SK-N-SH (cell line): ENCODE data around the gene OSBP2.

Experiments
- FOSL2 ChIP-seq: IDR thresholded peaks from 2 replicates; pipeline ENCODE4 v1.4.0; 2012; ENCODE audit warnings: low read depth, mild to moderate bottlenecking, moderate library complexity, borderline replicate concordance
- JUND ChIP-seq: IDR thresholded peaks from 2 replicates; pipeline ENCODE4 v1.4.0; 2012
- MXI1 ChIP-seq: IDR thresholded peaks from 2 replicates; pipeline ENCODE4 v1.6.1; 2012; ENCODE audit warnings: mild to moderate bottlenecking, low read depth, low read length, improper control_type of control experiment
- POLR2AphosphoS5 ChIP-seq: IDR thresholded peaks from 2 replicates; pipeline ENCODE4 v1.6.1; 2012; ENCODE audit warnings: low read depth, low read length
- RAD21 ChIP-seq: IDR thresholded peaks from 2 replicates; pipeline ENCODE4 v1.6.1; 2012; ENCODE audit warnings: mild to moderate bottlenecking, low read length
- RCOR1 ChIP-seq: fragments of 150-350 bp; IDR thresholded peaks from 2 replicates; pipeline ENCODE4 v1.6.1; 2017; ENCODE audit warnings: antibody characterized with exemption, low read length
- RXRA ChIP-seq: IDR thresholded peaks from 2 replicates; pipeline ENCODE4 v1.4.0; 2012; ENCODE audit warnings: low read depth, mild to moderate bottlenecking, borderline replicate concordance
- USF1 ChIP-seq: IDR thresholded peaks from 2 replicates; pipeline ENCODE4 v1.4.0; 2012; ENCODE audit warnings: low read depth, borderline replicate concordance
- YY1 ChIP-seq: IDR thresholded peaks from 2 replicates; pipeline ENCODE4 v1.4.0; 2012; ENCODE audit warnings: low read depth, mild to moderate bottlenecking
- TF ChIP-seq, protein P1 (sequence below): fragments of 200-600 bp; sonication (generic); IDR thresholded peaks from 2 replicates; pipeline ENCODE4 v1.6.1; 2017; ENCODE audit warnings: antibody characterized with exemption, mild to moderate bottlenecking, moderate library complexity
- TF ChIP-seq, protein P2 (sequence below): IDR thresholded peaks from 2 replicates; pipeline ENCODE4; 2012
- TF ChIP-seq, protein P3 (sequence below): fragments of 150-350 bp; IDR thresholded peaks from 2 replicates; pipeline ENCODE4 v1.6.1; 2017; ENCODE audit warnings: antibody characterized with exemption, low read length, low read depth, borderline replicate concordance

DNA sequence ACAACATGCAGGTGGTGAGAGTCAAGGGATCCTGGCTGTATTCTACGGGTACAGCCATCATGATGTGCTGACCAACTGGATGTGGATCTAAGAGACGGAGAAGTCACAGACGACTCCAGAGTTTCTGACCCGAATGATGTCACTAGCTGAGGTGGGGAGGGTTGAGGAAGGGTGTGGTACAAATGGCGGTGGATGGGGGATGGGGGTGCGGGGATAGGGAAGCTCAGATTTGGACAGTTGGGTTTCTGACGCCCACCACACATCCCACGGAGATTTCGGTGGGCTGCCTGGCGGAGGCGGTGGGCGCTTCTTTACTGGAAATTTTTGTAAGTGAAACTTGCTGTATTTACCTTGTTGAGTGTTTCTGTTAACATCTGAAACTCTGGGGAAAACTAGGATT lies 126.7 kb downstream of the OSBP2 start:
- TF ChIP-seq, protein P1, sequence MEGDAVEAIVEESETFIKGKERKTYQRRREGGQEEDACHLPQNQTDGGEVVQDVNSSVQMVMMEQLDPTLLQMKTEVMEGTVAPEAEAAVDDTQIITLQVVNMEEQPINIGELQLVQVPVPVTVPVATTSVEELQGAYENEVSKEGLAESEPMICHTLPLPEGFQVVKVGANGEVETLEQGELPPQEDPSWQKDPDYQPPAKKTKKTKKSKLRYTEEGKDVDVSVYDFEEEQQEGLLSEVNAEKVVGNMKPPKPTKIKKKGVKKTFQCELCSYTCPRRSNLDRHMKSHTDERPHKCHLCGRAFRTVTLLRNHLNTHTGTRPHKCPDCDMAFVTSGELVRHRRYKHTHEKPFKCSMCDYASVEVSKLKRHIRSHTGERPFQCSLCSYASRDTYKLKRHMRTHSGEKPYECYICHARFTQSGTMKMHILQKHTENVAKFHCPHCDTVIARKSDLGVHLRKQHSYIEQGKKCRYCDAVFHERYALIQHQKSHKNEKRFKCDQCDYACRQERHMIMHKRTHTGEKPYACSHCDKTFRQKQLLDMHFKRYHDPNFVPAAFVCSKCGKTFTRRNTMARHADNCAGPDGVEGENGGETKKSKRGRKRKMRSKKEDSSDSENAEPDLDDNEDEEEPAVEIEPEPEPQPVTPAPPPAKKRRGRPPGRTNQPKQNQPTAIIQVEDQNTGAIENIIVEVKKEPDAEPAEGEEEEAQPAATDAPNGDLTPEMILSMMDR: no peak
- TF ChIP-seq RCOR1: no peak
- TF ChIP-seq MXI1: no peak
- TF ChIP-seq USF1: no peak
- TF ChIP-seq RAD21: no peak
- no peak for TF ChIP-seq JUND
- no peak for TF ChIP-seq POLR2AphosphoS5
- no peak for TF ChIP-seq RXRA
- TF ChIP-seq, protein P2, sequence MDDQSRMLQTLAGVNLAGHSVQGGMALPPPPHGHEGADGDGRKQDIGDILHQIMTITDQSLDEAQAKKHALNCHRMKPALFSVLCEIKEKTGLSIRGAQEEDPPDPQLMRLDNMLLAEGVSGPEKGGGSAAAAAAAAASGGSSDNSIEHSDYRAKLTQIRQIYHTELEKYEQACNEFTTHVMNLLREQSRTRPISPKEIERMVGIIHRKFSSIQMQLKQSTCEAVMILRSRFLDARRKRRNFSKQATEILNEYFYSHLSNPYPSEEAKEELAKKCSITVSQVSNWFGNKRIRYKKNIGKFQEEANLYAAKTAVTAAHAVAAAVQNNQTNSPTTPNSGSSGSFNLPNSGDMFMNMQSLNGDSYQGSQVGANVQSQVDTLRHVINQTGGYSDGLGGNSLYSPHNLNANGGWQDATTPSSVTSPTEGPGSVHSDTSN: no peak
- TF ChIP-seq, protein P3, sequence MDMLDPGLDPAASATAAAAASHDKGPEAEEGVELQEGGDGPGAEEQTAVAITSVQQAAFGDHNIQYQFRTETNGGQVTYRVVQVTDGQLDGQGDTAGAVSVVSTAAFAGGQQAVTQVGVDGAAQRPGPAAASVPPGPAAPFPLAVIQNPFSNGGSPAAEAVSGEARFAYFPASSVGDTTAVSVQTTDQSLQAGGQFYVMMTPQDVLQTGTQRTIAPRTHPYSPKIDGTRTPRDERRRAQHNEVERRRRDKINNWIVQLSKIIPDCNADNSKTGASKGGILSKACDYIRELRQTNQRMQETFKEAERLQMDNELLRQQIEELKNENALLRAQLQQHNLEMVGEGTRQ: no peak
- TF ChIP-seq FOSL2: no peak
- TF ChIP-seq YY1: no peak
